ENCODE data around the gene SP4.
"Not testable (repeated sequence)": the region's sequence is repeated elsewhere in the genome, so short reads cannot be mapped to it uniquely, and the experiment has no call there.

Gene SP4

DNA sequence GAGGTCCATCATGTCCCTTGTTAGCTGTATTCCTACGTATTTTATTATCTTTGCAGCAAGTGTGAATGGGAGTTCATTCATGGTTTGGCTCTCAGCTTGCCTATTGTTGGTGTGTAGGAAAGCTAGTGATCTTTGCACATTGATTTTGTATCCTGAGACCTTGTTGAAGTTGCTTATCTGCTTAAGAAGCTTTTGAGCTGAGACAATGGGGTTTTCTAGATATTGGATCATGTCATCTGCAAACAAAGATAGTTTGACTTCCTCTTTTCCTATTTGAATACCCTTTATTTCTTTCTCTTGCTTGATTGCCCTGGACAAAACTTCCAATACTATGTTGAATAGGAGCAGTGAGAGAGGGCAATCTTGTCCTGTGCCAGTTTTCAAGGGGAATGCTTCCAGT is 104.6 kb downstream of the SP4 start:
- not testable (repeated sequence) for DNase-seq

DNA sequence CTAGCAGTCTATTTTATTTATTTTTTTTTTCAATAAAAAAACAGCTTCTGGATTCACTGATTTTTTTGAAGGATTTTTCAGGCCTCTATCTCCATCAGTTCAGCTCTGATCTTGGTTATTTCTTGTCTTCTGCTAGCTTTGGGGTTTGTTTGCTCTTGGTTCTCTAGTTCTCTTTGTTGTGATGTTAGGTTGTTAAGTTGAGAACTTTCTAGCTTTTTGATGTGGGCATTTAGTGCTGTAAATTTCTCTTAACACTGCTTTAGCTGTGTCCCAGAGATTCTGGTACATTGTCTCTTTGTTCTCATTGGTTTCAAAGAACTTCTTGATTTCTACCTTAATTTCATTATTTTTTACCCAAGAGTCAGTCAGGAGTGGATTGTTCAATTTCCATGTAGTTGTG is 105.8 kb downstream of the SP4 start:
- not testable (repeated sequence) for DNase-seq

GRCh38 chr7:21536445-21537118 is 108.7 kb downstream of the SP4 start:
- DNase-seq = not testable (repeated sequence)

- no peak for DNase-seq
Observed at GRCh38 chr7:21538936-21539495, 111.1 kb downstream of the SP4 start.

DNA sequence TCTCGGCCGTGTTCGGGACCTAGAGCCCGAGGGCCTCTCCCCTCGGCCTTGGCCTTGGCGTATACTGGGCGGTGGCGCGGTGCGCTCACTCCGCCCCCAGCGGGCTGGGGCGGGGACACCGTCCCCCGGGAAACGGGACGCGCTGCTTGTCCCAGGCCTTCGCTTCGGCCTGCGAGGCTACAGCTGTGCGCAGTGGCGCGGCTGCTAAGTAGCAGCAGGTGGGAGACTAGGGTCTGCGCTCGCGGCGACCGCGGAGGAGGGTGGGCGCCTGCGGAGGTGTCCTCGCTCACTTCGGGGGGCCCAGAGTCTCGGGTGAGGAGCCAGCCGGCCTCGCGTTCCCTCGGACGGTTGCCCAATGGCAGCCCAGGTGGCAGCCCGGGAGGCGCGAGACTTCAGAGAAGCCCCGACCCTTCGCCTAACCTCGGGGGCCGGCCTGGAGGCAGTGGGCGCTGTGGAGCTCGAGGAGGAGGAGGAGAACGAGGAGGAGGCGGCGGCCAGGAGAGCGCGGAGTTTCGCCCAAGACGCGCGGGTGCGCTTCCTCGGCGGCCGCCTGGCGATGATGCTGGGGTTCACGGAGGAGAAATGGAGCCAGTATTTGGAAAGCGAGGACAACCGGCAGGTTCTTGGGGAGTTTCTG is 115.1 kb downstream of the SP4 start, which contains the start of gene DNAH11:
TSS of gene DNAH11 (plus strand) at position 149 of the 637 bp plus-strand sequence. CDS start at position 356, 207 bp downstream.
- DNase-seq = no peak

DNA sequence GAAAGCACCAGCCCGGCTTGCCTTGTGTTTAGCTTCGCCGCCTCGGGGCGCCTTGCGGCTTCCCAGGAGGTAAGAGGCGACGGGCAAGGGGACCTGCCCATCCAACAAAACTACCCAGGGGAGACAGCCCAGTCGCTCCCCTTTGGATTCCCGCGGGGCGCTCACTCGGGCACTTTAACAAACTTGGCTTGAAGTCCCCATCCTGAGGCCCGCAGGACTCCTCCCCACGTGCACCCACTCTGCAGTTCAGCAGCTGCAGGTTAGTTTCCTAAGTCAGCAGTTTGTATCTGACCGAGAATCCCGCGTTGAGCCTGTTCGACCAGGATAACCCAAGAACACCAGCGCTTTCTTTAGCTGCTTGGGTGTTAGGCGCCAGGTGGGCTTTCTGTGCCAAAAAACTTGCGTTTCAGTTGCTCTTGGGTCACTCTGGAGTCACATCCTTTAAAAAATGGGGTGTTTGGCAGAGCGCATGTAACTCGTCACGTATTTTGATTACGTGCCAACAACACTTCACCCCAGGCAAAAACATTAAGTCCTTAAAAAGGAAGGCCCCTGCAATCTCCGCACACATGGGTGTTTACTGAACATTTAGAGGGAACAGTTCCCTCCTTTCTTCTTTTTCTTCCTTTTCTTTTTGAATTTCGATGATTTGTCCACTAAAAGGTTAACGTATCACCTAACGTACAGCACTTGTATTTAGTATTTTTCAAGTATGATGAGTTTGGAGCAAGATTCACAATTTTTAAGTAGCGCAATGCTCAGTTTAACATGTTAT is 115.8 kb downstream of the SP4 start:
- DNase-seq = no peak

GRCh38 chr7:21544303-21544656 is 116.4 kb downstream of the SP4 start:
- no peak for DNase-seq

DNA sequence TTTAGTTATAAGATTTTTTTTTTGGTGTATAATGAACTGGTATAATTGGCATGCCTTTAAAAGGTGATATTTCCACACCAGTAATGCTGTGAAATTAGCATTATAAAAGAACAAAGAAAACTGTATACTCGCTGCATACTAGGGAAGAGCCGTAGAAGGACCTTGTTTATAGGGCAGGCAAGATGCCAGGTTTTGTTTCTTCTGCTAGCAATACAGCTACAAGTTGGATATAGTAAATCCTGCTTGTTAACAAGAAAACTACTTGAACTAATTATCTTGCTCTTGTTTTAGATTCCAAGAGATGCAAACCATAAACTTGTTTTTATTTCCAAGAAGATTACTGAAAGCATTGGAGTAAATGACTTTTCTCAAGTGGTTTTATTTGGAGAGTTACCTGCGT is 116.8 kb downstream of the SP4 start:
- no peak for DNase-seq

DNA sequence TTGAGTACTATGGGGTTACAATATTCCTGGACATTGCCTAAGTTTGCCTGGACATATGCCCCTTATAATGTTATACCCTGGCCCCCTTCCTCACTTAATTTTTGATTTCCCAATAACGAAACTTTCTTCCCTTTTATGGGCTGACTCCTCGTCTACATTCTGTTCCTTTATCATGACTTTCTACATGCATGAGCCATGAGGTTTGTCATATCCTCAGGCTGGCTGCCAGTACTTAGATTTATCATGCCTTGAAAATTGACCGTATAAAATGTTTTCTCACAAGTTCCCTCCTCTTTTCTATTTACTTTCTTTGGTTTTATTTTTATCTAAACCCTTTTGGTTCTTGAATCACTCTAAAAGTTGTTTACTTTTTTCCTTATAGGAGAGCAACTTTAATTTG is 119.6 kb downstream of the SP4 start:
- no peak for DNase-seq

GRCh38 chr7:21548491-21548890 is 120.6 kb downstream of the SP4 start:
- no peak for DNase-seq

- DNase-seq = no peak
Observed at GRCh38 chr7:21550076-21550475, 122.2 kb downstream of the SP4 start.

DNA sequence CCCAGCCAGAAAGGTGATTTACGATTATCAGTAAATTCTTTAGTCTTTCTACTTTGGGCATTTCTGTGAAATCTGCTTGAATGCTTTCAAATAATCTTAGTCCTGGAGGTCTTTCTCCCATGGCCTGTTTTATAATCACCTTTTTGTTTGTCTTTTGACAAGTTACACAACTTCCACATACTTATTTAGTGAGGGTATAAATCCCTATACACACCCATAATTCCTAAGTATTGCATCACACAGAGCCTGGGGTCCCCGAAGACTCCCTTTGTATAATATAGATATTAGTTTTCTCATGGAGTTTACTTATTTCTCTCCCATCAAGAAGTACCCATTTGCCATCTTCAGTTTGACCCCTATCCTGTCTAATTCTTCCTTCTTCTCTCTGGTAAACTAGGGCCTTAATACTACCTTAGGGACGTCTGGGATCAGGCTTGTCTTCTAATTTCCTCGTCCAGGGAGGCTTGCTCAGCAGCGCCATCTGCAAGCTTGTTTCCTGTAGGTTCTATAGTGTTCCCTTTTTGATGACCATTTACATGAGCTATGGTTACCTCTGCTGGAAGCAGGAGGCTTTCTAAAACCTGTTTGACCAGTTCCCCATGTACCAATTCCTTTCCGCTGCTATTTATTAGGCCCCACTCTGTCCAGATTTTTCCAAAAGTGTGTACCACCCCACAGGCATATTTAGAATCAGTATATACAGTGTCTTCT is 123.1 kb downstream of the SP4 start:
- DNase-seq = no peak

DNA sequence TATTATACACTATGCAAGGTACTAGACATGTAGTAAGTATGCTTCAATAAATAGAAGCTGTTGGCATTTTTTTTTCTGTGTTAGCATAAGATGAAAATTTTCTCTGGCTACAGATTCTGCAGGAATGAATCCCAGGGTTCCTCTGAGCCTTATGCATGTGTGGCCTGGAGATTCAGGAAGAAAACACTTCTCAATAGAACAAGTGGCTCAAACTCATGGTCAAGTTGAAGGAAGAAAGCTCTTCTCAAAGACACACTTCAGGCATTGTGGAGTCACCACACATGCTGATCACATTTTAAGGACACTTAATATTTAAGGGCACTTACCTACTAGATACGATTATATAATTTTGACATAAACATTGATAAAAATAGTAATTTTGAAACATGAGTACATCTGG is 134.5 kb downstream of the SP4 start:
- no peak for DNase-seq
